Activated T-cell treated with anti-CD3 and anti-CD28 coated beads for 4 hours (primary cell): ENCODE data around the gene SERPINI1.

Experiments used
- DNase-seq: peaks from one replicate; pipeline ENCODE4 v3.0.0-alpha.2; 2020

SERPINI1 gene

GRCh38 chr3:167852216-167852615 is 116.7 kb downstream of the SERPINI1 start:
- no peak for DNase-seq

- DNase-seq = no peak
Observed at GRCh38 chr3:167854063-167854462, 118.5 kb downstream of the SERPINI1 start.

- DNase-seq = no peak
Observed at GRCh38 chr3:167854846-167855245, 119.3 kb downstream of the SERPINI1 start.

DNA sequence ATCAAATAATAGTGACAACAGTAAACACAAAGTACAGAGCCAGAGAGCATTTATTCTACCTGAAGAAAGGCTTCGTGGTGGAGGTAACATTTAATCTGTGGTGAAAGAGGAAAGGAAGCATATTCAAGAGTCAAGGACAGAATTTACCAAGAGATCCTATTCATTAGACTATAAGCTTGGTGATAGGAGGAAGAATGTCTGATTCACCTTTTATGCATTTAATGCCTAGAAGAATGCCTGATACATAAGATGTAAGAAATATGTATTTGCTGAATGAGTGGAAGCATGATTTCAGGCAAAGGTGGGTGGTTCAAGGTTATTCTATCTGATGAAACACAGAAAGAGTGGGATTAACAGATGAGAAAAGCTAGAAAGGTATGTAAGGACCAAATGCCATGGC is 119.8 kb downstream of the SERPINI1 start:
- no peak for DNase-seq

DNA sequence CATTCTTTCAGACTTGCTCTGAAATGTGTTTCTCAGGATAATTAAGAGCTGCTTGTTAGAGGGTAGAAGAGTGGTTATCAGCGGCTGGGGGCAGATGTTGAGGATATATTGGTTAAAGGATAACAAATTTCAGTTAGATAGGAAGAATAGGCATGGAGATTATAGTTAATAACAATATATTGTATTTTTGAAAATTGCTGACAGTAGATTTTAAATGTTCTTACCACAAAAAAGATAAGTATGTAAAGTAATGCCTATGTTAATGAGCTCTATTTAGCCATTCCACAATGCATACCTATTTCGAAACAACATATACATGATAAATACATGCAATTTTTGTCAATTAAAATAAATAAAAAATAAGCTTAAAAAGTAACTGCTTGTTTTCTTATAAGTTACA is 123.3 kb downstream of the SERPINI1 start:
- DNase-seq = no peak

DNA sequence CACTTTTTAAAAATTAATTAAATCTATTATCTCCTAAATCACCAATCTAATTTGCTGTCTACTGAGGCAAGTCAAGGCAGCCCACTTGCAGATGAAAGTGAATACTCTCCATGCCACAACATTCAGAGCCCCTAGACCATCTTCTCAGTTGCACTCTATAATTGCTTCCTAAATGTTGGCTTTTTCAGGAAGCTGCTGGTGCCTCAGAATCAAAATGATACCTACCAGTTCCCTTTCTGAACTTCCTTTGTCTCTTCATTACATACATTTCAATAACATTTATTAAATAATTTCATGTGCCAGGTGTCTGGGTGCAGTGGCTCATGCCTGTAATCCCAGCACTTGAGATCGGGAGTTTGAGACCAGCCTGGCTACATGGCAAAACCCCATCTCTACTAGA is 124.1 kb downstream of the SERPINI1 start:
- DNase-seq = no peak

- DNase-seq = no peak
Observed at GRCh38 chr3:167861649-167862048, 126.1 kb downstream of the SERPINI1 start.

DNA sequence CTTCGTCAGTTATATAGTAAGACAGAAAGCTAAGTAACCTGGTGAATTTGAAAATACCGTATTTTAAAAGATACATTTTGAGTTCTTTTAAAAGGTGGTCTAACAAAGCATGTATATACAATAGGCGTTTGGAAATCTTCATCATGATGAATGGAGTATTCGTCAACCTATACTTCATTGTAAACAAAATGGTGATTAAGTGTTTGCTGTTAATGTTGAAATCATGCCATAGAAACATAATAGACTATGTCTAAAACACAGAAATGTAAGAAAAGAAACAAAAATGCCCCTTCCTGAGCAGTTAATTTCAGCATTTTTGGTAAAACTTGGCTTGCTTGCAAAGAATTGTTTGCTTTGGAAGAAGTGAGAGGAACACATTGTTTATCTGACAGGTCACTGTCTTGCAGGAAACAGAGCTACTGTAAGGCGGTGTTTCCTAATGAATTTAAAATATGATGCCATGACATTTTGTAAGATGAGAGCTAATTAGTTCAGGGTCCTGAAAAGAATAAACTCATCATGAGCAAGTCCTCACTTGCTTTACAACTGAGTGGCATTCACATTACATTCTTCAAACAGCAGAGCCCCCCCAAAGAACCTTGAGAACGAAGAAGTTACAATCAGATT is 126.7 kb downstream of the SERPINI1 start:
- DNase-seq = no peak

DNA sequence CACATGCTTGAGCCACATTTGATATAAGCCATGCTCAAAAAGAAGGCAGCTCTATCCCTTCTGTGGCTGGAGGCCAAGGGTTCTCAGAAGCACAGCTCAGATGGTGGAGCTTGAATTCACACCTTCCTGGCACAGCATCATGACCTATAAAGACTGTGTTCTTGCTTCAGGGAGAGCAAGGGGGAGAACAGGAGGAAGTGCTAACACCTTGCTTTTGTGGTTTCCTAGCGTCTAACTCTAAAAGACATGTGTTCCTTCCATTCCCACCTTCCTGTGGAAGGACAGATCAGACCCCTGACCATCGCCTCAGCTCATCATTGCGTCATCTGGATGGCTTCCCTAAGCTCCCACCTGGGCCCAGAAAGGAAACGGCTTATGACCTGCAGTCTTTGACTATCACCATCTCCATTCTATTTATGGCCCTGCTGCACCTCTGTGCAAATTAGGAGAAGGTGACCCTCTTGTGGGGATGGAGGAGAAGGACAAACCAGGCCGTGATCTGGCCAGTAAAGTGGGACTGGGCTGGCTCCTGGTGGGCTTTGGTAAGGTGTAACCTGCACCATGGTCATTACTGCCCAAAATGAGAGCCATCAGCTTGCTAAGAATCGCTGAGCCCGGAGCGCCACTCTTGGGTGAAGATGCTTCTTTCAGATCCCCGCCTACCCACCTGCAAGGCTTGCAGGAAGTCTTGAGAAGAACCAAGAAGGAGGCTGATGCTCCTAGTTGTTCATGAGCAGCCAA is 128.5 kb downstream of the SERPINI1 start:
- no peak for DNase-seq

- no peak for DNase-seq
Observed at GRCh38 chr3:167864552-167864874, 129.0 kb downstream of the SERPINI1 start.

DNA sequence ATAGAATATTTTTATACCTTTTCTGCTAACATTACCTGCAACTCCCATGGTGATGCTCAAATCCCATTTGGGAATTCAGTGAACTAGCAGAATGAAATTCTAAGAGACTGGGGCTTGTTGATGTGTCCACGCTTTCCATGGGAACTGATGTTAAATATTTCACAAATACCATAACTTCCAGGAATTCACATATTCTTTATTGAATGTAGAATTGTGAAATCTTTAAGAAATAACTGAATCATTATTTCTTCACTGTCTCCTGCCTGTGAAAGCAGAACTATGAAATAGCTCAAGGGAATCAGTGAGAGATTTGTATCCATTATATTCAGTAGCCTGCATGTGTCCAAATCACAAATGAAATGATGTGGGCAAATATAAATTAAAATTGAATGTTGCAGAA is 130.8 kb downstream of the SERPINI1 start:
- DNase-seq = no peak

- DNase-seq = no peak
Observed at GRCh38 chr3:167867981-167868380, 132.5 kb downstream of the SERPINI1 start.

DNA sequence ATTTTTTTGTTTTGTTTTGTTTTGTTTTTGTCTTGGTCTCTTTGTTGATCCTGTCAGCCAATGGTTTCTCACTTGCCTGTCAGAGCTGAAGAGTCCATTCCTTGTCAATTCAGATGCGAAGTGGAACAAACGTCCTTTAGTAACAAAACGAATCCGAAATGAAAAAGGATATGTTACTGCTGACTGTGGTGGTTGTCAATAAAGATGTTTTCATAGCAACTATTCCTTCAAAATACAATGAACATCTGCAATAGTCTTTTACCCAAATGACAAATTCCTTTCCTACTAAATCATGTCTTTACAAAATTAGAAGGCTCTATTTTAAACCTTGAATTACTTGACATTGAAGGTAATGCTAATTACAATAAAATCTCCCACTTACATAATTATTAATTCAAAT is 134.7 kb downstream of the SERPINI1 start:
- DNase-seq = no peak

DNA sequence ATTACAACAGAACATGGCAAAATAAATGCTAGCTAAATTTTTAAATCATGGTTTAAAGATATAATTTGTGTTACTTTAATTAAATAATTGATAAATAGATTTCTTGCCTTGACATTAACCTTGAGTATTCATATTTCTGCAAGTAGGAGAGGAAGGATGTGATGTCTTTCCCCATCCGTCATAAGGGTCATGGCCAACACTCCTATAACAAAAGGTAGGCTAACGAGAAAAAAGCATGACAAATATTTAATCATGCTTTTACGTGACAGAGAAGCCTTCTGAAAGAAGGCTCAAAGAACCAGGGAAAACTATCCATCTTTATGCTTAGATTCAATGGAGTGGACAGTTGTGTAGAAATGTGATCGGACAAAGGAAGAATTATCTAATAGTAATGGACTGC is 135.2 kb downstream of the SERPINI1 start:
- no peak for DNase-seq

DNA sequence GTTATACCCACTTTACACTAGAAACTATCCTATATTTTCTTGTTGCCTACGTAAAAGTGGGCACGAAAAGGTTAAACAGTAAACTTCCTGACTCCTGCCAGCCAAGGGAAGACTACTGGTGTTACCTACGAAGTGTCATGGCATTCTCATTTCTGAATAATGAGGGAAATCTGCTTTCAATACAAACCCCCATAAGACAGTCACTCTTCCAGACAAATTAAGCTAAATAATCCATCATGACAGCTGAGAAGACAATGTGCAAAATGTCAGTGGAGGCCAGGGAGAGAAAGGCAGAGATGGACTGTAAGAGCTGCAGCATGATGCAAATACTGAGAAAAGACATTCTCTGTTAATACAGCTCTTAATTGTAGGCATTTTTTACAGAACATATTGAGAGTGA is 136.5 kb downstream of the SERPINI1 start:
- no peak for DNase-seq

DNA sequence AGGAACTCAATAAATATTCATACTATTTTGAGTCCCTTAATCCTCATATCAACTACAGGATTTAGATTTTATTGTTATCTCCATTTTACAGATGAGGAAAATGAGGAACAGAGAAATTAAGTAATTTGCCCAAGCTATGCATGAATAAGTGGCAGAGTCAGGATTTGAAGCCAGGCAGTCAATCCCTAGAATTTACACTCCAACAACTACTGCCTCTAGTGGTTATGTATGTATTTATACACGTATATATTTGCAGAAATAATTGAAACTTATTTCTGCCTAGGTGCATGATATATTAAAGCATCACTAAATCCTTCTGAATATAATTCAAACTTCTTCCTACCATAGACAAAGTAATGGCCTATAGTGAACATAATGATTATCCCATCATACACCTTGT is 137.4 kb downstream of the SERPINI1 start:
- DNase-seq = no peak

GRCh38 chr3:167874671-167875372 is 139.3 kb downstream of the SERPINI1 start:
- no peak for DNase-seq
